Measurements from ENCODE around the gene TMEM51. TPM values are rescaled to one million over a fixed set of nuclear protein-coding genes. Genes with fewer than 3 reads are reported as not detected.

TMEM51 gene
- total and polyA plus RNA-seq, 2 of the 13 experiments (the other 11 are each of a cell fraction or from before 2014, with no cell fraction given) = 12.2 to 22.3 TPM

GRCh38 chr1:15153842-15154479 is 414 bp downstream of the TMEM51 start (continued):
- TF ChIP-seq ZNF234 (CRISPR knock-in tag; conservative IDR thresholded peaks at IDR 0.05) (0 out of 2 replicates have a peak, but pooled peaks have one; percentile 31), DBP (CRISPR knock-in tag; IDR thresholded peaks at IDR 0.05; ENCODE audit: not compliant biosample characterization) (peak; percentile 59), ZNF451 (CRISPR knock-in tag; IDR thresholded peaks at IDR 0.05) (no peak), SP2 (CRISPR knock-in tag; IDR thresholded peaks at IDR 0.05) (no peak), ZNF615 (CRISPR knock-in tag; IDR thresholded peaks at IDR 0.05; ENCODE audit: borderline replicate concordance) (no peak), TMF1 (CRISPR knock-in tag; IDR thresholded peaks at IDR 0.05; ENCODE audit: low read depth) (0 out of 2 replicates have a peak, but pooled peaks have one; percentile 34), GZF1 (CRISPR knock-in tag; IDR thresholded peaks at IDR 0.05) (no peak), ZNF567 (CRISPR knock-in tag; IDR thresholded peaks at IDR 0.05; ENCODE audit: borderline replicate concordance) (no peak), TFDP2 (CRISPR knock-in tag; IDR thresholded peaks at IDR 0.05) (peak; percentile 28; the same call in 1 of the 2 replicates), PCBP1 (IDR thresholded peaks at IDR 0.05; ENCODE audit: borderline replicate concordance, low read depth, low read length) (0 out of 2 replicates have a peak, but pooled peaks have one; percentile 61), ZNF256 (CRISPR knock-in tag; conservative IDR thresholded peaks at IDR 0.05) (0 out of 2 replicates have a peak, but pooled peaks have one; percentile 34), ERF (CRISPR knock-in tag; IDR thresholded peaks at IDR 0.05) (peak; percentile 37), NRL (CRISPR knock-in tag; IDR thresholded peaks at IDR 0.05; ENCODE audit: borderline replicate concordance) (0 out of 2 replicates have a peak, but pooled peaks have one; percentile 5), ZMYM2 (CRISPR knock-in tag; IDR thresholded peaks at IDR 0.05) (peak; percentile 71), NFKB2 (CRISPR knock-in tag; IDR thresholded peaks at IDR 0.05; ENCODE audit: borderline replicate concordance) (peak; percentile 24; the same call in 1 of the 2 replicates), MIER3 (CRISPR knock-in tag; IDR thresholded peaks at IDR 0.05; ENCODE audit: borderline replicate concordance) (no peak), ZNF317 (CRISPR knock-in tag; IDR thresholded peaks at IDR 0.05) (no peak), KDM1A (CRISPR knock-in tag; IDR thresholded peaks at IDR 0.05) (peak; percentile 15; the same call in 1 of the 2 replicates)
- TF ChIP-seq, protein P1, sequence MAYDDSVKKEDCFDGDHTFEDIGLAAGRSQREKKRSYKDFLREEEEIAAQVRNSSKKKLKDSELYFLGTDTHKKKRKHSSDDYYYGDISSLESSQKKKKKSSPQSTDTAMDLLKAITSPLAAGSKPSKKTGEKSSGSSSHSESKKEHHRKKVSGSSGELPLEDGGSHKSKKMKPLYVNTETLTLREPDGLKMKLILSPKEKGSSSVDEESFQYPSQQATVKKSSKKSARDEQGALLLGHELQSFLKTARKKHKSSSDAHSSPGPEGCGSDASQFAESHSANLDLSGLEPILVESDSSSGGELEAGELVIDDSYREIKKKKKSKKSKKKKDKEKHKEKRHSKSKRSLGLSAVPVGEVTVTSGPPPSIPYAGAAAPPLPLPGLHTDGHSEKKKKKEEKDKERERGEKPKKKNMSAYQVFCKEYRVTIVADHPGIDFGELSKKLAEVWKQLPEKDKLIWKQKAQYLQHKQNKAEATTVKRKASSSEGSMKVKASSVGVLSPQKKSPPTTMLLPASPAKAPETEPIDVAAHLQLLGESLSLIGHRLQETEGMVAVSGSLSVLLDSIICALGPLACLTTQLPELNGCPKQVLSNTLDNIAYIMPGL (CRISPR knock-in tag; IDR thresholded peaks at IDR 0.05; ENCODE audit: borderline replicate concordance in 1 of 2, low read depth in 1 of 2) = peak in 1 of 2 experiments; percentile 78; a peak in 2 of 4 replicates
- TF ChIP-seq, protein P2, sequence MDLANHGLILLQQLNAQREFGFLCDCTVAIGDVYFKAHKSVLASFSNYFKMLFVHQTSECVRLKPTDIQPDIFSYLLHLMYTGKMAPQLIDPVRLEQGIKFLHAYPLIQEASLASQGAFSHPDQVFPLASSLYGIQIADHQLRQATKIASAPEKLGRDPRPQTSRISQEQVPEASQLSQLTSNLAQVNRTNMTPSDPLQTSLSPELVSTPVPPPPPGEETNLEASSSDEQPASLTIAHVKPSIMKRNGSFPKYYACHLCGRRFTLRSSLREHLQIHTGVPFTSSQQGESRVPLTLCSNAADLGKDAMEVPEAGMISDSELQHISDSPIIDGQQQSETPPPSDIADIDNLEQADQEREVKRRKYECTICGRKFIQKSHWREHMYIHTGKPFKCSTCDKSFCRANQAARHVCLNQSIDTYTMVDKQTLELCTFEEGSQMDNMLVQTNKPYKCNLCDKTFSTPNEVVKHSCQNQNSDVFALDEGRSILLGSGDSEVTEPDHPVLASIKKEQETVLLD (CRISPR knock-in tag; IDR thresholded peaks at IDR 0.05; ENCODE audit: low read depth) = 0 out of 2 replicates have a peak, but pooled peaks have one; percentile 11
- TF ChIP-seq, protein P3, sequence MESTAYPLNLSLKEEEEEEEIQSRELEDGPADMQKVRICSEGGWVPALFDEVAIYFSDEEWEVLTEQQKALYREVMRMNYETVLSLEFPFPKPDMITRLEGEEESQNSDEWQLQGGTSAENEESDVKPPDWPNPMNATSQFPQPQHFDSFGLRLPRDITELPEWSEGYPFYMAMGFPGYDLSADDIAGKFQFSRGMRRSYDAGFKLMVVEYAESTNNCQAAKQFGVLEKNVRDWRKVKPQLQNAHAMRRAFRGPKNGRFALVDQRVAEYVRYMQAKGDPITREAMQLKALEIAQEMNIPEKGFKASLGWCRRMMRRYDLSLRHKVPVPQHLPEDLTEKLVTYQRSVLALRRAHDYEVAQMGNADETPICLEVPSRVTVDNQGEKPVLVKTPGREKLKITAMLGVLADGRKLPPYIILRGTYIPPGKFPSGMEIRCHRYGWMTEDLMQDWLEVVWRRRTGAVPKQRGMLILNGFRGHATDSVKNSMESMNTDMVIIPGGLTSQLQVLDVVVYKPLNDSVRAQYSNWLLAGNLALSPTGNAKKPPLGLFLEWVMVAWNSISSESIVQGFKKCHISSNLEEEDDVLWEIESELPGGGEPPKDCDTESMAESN (CRISPR knock-in tag; conservative IDR thresholded peaks at IDR 0.05) = peak; percentile 10; the same call in 1 of the 2 replicates
